Activated CD8-positive, alpha-beta memory T cell treated with anti-CD3 and anti-CD28 coated beads for 36 hours (primary cell): ENCODE measurements around the gene PPP2R5C. TPM values are rescaled to one million over a fixed set of nuclear protein-coding genes. Genes with fewer than 3 reads are reported as not detected.
"Not testable (repeated sequence)": the region's sequence is repeated elsewhere in the genome, so short reads cannot be mapped to it uniquely, and the experiment has no call there.

Source experiments
- CTCF ChIA-PET: fragments of 350-600 bp; sonication (Branson Sonifier 250); formaldehyde crosslinking; loops from one replicate; lab custom pipeline; 2021; ENCODE audit warnings: antibody characterized with exemption; lab: Charles Lee
- POLR2A ChIA-PET: fragments of 350-600 bp; sonication (Branson Sonifier 250); formaldehyde crosslinking; loops from one replicate; lab custom pipeline; 2021; ENCODE audit warnings: antibody characterized with exemption; lab: Charles Lee
- total RNA-seq, 2 experiments: library from RNA; stranded (reverse); gene quantifications; one replicate each; pipeline ENCODE4 v1.2.3, GENCODE V29; 2021

PPP2R5C gene
- total RNA-seq, 2 experiments from 2014 or later, result 222 to 242 TPM

GRCh38 chr14:101790232-101790631 lies 28.7 kb downstream of the PPP2R5C start:
- ChIA-PET CTCF (no interaction called here), POLR2A (no interaction called here)

- CTCF ChIA-PET, result interaction anchor here (0.8 to 1.5 kb wide), 4 partner anchors 11 to 85 kb away, joined by 3 to 6 read pairs (median 3); no protein-coding TSS in a partner anchor
- POLR2A ChIA-PET, result interaction anchor here (0.5 to 1.1 kb wide), 4 partner anchors 11 to 75 kb away, joined by 3 to 6 read pairs (median 4); no protein-coding TSS in a partner anchor
These were observed 30.5 kb downstream of the PPP2R5C start for GRCh38 chr14:101791919-101792572.

GRCh38 chr14:101796016-101796415 lies 34.5 kb downstream of the PPP2R5C start:
- ChIA-PET CTCF (no interaction called here), POLR2A (interaction anchor here (0.6 kb wide), 1 partner anchor 864 kb away, joined by 7 read pairs; no protein-coding TSS in a partner anchor)

- ChIA-PET POLR2A (no interaction called here), CTCF (no interaction called here)
These were observed 35.0 kb downstream of the PPP2R5C start for GRCh38 chr14:101796479-101796878.

GRCh38 chr14:101797856-101798255 lies 36.3 kb downstream of the PPP2R5C start:
- POLR2A ChIA-PET, result interaction anchor here (0.7 kb wide), 1 partner anchor 30 kb away, joined by 4 read pairs; no protein-coding TSS in a partner anchor
- CTCF ChIA-PET, result no interaction called here

GRCh38 chr14:101804373-101804772 lies 42.9 kb downstream of the PPP2R5C start:
- CTCF ChIA-PET, result interaction anchor here (0.6 to 1.3 kb wide), 2 partner anchors 34 to 65 kb away, joined by 5 to 7 read pairs; no protein-coding TSS in a partner anchor
- POLR2A ChIA-PET, result not testable (repeated sequence)

- POLR2A ChIA-PET, CTCF ChIA-PET: not testable (repeated sequence)
These were observed 44.7 kb downstream of the PPP2R5C start for GRCh38 chr14:101806252-101806651.

GRCh38 chr14:101808020-101808641 lies 46.6 kb downstream of the PPP2R5C start:
- POLR2A ChIA-PET, result interaction anchor here (0.6 to 3.8 kb wide), 3 partner anchors 16 to 157 kb away, joined by 4 to 60 read pairs (median 5); no protein-coding TSS in a partner anchor
- CTCF ChIA-PET, result interaction anchor here (2.7 kb wide), 1 partner anchor 102 kb away, joined by 12 read pairs; no protein-coding TSS in a partner anchor

GRCh38 chr14:101808894-101809670 lies 47.6 kb downstream of the PPP2R5C start:
- CTCF ChIA-PET, result interaction anchor here (0.7 to 2.8 kb wide), 6 partner anchors 11 to 103 kb away, joined by 3 to 15 read pairs (median 5); no protein-coding TSS in a partner anchor
- POLR2A ChIA-PET, result interaction anchor here (0.5 to 3.8 kb wide), 18 partner anchors 9 to 846 kb away, joined by 3 to 60 read pairs (median 4); no protein-coding TSS in a partner anchor

- ChIA-PET POLR2A (interaction anchor here (0.5 to 3.8 kb wide), 17 partner anchors 8 to 847 kb away, joined by 3 to 60 read pairs (median 4); no protein-coding TSS in a partner anchor), CTCF (interaction anchor here (0.7 to 2.8 kb wide), 7 partner anchors 10 to 103 kb away, joined by 3 to 15 read pairs (median 4); no protein-coding TSS in a partner anchor)
These were observed 48.4 kb downstream of the PPP2R5C start for GRCh38 chr14:101809671-101810514.

GRCh38 chr14:101810897-101811621 lies 49.5 kb downstream of the PPP2R5C start:
- POLR2A ChIA-PET, result interaction anchor here (0.9 to 3.8 kb wide), 5 partner anchors 9 to 80 kb away, joined by 3 to 60 read pairs (median 4); no protein-coding TSS in a partner anchor
- CTCF ChIA-PET, result interaction anchor here (0.6 to 2.8 kb wide), 5 partner anchors 9 to 101 kb away, joined by 3 to 15 read pairs (median 3); no protein-coding TSS in a partner anchor

GRCh38 chr14:101812071-101812470 lies 50.6 kb downstream of the PPP2R5C start:
- CTCF ChIA-PET, result interaction anchor here (1.0 to 4.7 kb wide), 3 partner anchors 8 to 105 kb away, joined by 3 to 37 read pairs (median 15); no protein-coding TSS in a partner anchor

GRCh38 chr14:101813171-101813759 lies 51.8 kb downstream of the PPP2R5C start:
- ChIA-PET POLR2A (interaction anchor here (1.1 to 3.9 kb wide), 2 partner anchors 11 to 16 kb away, joined by 3 to 35 read pairs; no protein-coding TSS in a partner anchor), CTCF (interaction anchor here (1.0 to 4.7 kb wide), 5 partner anchors 9 to 106 kb away, joined by 3 to 37 read pairs (median 5); no protein-coding TSS in a partner anchor)

More at GRCh38 chr14:101812071-101812470, 50.6 kb downstream of the PPP2R5C start:
- POLR2A ChIA-PET, result interaction anchor here (3.8 kb wide), 1 partner anchor 13 kb away, joined by 60 read pairs; no protein-coding TSS in a partner anchor

GRCh38 chr14:101813833-101814232 lies 52.3 kb downstream of the PPP2R5C start:
- POLR2A ChIA-PET, result interaction anchor here (1.1 to 3.9 kb wide), 2 partner anchors 11 to 15 kb away, joined by 3 to 35 read pairs; no protein-coding TSS in a partner anchor
- CTCF ChIA-PET, result interaction anchor here (0.6 to 4.7 kb wide), 8 partner anchors 8 to 144 kb away, joined by 3 to 37 read pairs (median 3); no protein-coding TSS in a partner anchor

GRCh38 chr14:101814934-101815333 lies 53.4 kb downstream of the PPP2R5C start:
- CTCF ChIA-PET, result interaction anchor here (0.9 to 4.7 kb wide), 3 partner anchors 10 to 46 kb away, joined by 3 to 37 read pairs (median 3); no protein-coding TSS in a partner anchor
- POLR2A ChIA-PET, result interaction anchor here (0.7 to 3.9 kb wide), 2 partner anchors 10 to 93 kb away, joined by 4 to 35 read pairs; no protein-coding TSS in a partner anchor

- POLR2A ChIA-PET, result interaction anchor here (1.7 to 3.9 kb wide), 2 partner anchors 9 to 64 kb away, joined by 4 to 35 read pairs; no protein-coding TSS in a partner anchor
- CTCF ChIA-PET, result interaction anchor here (1.0 to 4.7 kb wide), 2 partner anchors 9 to 25 kb away, joined by 3 to 37 read pairs; no protein-coding TSS in a partner anchor
These were observed 54.5 kb downstream of the PPP2R5C start for GRCh38 chr14:101815994-101816393.
